Measurements from ENCODE around the gene MANEAL.

The MANEAL gene

GRCh38 chr1:37755290-37755689, 38.4 kb upstream of the MANEAL start:
- H3K4me1 ChIP-seq (ENCODE audit: insufficient read depth, low read length, severe bottlenecking): no peaks in the 10 kb centered on the region
- no peaks in the 10 kb centered on the region for H3K79me2 ChIP-seq (ENCODE audit: insufficient read depth, low read length)
- no peaks in the 10 kb centered on the region for H3K9me2 ChIP-seq (ENCODE audit: low read depth, low read length)
- H3K4me3 ChIP-seq (ENCODE audit: low read depth, low read length, poor library complexity, severe bottlenecking): no peak overlapping the region
- no peak overlapping the region for H3K27ac ChIP-seq (ENCODE audit: low read depth, low read length, poor library complexity, severe bottlenecking)
- no peaks in the 10 kb centered on the region for H4K20me1 ChIP-seq (ENCODE audit: insufficient read depth, low read length)
- TF ChIP-seq, protein P1, sequence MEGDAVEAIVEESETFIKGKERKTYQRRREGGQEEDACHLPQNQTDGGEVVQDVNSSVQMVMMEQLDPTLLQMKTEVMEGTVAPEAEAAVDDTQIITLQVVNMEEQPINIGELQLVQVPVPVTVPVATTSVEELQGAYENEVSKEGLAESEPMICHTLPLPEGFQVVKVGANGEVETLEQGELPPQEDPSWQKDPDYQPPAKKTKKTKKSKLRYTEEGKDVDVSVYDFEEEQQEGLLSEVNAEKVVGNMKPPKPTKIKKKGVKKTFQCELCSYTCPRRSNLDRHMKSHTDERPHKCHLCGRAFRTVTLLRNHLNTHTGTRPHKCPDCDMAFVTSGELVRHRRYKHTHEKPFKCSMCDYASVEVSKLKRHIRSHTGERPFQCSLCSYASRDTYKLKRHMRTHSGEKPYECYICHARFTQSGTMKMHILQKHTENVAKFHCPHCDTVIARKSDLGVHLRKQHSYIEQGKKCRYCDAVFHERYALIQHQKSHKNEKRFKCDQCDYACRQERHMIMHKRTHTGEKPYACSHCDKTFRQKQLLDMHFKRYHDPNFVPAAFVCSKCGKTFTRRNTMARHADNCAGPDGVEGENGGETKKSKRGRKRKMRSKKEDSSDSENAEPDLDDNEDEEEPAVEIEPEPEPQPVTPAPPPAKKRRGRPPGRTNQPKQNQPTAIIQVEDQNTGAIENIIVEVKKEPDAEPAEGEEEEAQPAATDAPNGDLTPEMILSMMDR (IDR thresholded peaks at IDR 0.05; ENCODE audit: low read length): no peak
- no peak for TF ChIP-seq EZH2 (IDR thresholded peaks at IDR 0.05; ENCODE audit: borderline replicate concordance, low read length)
- H3K9me3 ChIP-seq (ENCODE audit: low read length): no peaks in the 10 kb centered on the region
- no peaks in the 10 kb centered on the region for H3K36me3 ChIP-seq (ENCODE audit: insufficient read depth, low read length)
- H3K4me2 ChIP-seq (ENCODE audit: low read length): no peak overlapping the region
- no peaks in the 10 kb centered on the region for H3F3A ChIP-seq (ENCODE audit: insufficient read depth, low read length)
- H2AFZ ChIP-seq (ENCODE audit: low read length): no peak overlapping the region
- no peak overlapping the region for H3K9ac ChIP-seq (ENCODE audit: low read length)
- H3K27me3 ChIP-seq (ENCODE audit: insufficient read depth, low read length): 0 out of 2 replicates have a peak, but pooled peaks cover 5% of the 10 kb centered on the region

GRCh38 chr1:37755951-37756560, 37.6 kb upstream of the MANEAL start:
- no peak overlapping the region for H2AFZ ChIP-seq (ENCODE audit: low read length)

DNA sequence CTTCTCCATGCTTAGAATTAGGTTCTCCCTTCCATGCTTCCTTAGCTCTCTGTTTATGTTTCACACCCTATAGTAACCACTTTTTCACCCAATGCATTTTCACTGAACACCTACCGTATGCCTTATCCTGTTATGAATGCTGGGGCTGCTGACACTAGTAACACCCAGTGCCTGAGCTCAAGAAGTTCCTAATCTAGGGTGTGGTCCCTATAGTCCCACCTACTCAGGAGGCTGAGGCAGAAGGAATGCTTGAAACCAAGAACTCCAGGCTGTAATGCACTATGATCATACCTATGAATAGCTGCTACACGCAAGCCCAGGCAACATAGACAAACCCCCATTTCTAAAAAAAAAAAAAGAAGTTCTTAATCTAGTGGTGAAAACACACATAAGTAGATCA, 34.2 kb upstream of the MANEAL start:
- Histone ChIP-seq H2AFZ (ENCODE audit: low read length) (no peak overlapping the region), H3K27ac (ENCODE audit: low read depth, low read length, poor library complexity, severe bottlenecking) (no peak overlapping the region), H3K27me3 (ENCODE audit: insufficient read depth, low read length) (no peaks in the 10 kb centered on the region)

More at GRCh38 chr1:37755951-37756560, 37.6 kb upstream of the MANEAL start:
- Histone ChIP-seq H3K27ac (ENCODE audit: low read depth, low read length, poor library complexity, severe bottlenecking) (no peak overlapping the region), H3K9me3 (ENCODE audit: low read length) (no peaks in the 10 kb centered on the region), H3F3A (ENCODE audit: insufficient read depth, low read length) (no peaks in the 10 kb centered on the region), H3K79me2 (ENCODE audit: insufficient read depth, low read length) (no peaks in the 10 kb centered on the region), H3K4me2 (ENCODE audit: low read length) (no peak overlapping the region), H3K36me3 (ENCODE audit: insufficient read depth, low read length) (no peaks in the 10 kb centered on the region), H3K4me1 (ENCODE audit: insufficient read depth, low read length, severe bottlenecking) (no peaks in the 10 kb centered on the region), H3K4me3 (ENCODE audit: low read depth, low read length, poor library complexity, severe bottlenecking) (no peak overlapping the region), H3K9ac (ENCODE audit: low read length) (no peak overlapping the region), H3K9me2 (ENCODE audit: low read depth, low read length) (no peaks in the 10 kb centered on the region), H3K27me3 (ENCODE audit: insufficient read depth, low read length) (0 out of 2 replicates have a peak, but pooled peaks cover 5% of the 10 kb centered on the region), H4K20me1 (ENCODE audit: insufficient read depth, low read length) (no peaks in the 10 kb centered on the region)
- TF ChIP-seq EZH2 (IDR thresholded peaks at IDR 0.05; ENCODE audit: borderline replicate concordance, low read length): no peak
- TF ChIP-seq, protein P1 (IDR thresholded peaks at IDR 0.05; ENCODE audit: low read length): no peak

More for the DNA sequence above, 34.2 kb upstream of the MANEAL start:
- Histone ChIP-seq H3K4me2 (ENCODE audit: low read length) (no peak overlapping the region), H3K9me2 (ENCODE audit: low read depth, low read length) (no peaks in the 10 kb centered on the region), H3K9ac (ENCODE audit: low read length) (no peak overlapping the region), H3K4me3 (ENCODE audit: low read depth, low read length, poor library complexity, severe bottlenecking) (no peak overlapping the region), H3K9me3 (ENCODE audit: low read length) (no peaks in the 10 kb centered on the region), H3K79me2 (ENCODE audit: insufficient read depth, low read length) (no peaks in the 10 kb centered on the region), H3K4me1 (ENCODE audit: insufficient read depth, low read length, severe bottlenecking) (no peaks in the 10 kb centered on the region), H3F3A (ENCODE audit: insufficient read depth, low read length) (no peaks in the 10 kb centered on the region), H4K20me1 (ENCODE audit: insufficient read depth, low read length) (no peaks in the 10 kb centered on the region), H3K36me3 (ENCODE audit: insufficient read depth, low read length) (no peaks in the 10 kb centered on the region)
- TF ChIP-seq, protein P1 (IDR thresholded peaks at IDR 0.05; ENCODE audit: low read length): no peak
- TF ChIP-seq EZH2 (IDR thresholded peaks at IDR 0.05; ENCODE audit: borderline replicate concordance, low read length): no peak
